SK-N-SH treated with all-trans-retinoic acid at 6 μM for 48 hours (cell line): ENCODE results near the gene TGFBR2.

Experiments used
- ARNTL ChIP-seq: fragments of 450-650 bp; formaldehyde crosslinking; IDR thresholded peaks from 2 replicates; pipeline ENCODE4 v1.5.0; 2020; ENCODE audit warnings: low read depth, mild to moderate bottlenecking, moderate library complexity, borderline replicate concordance
- BACH2 ChIP-seq: fragments of 250-450 bp; sonication (Bioruptor Pico); IDR thresholded peaks from 2 replicates; pipeline ENCODE4 v1.9.0; 2021; ENCODE audit warnings: mild to moderate bottlenecking, borderline replicate concordance
- CREB5 ChIP-seq: fragments of 250-450 bp; sonication (Bioruptor Pico); IDR thresholded peaks from 2 replicates; pipeline ENCODE4 v1.5.1; 2020; ENCODE audit warnings: low read depth, mild to moderate bottlenecking, moderate library complexity
- PATZ1 ChIP-seq: fragments of 250-450 bp; sonication (Bioruptor Pico); IDR thresholded peaks from 2 replicates; pipeline ENCODE4 v1.8.0; 2020; ENCODE audit warnings: mild to moderate bottlenecking, moderate library complexity, borderline replicate concordance
- PPARA ChIP-seq: fragments of 250-450 bp; sonication (Bioruptor Pico); IDR thresholded peaks from 2 replicates; pipeline ENCODE4 v1.5.0; 2020; ENCODE audit warnings: mild to moderate bottlenecking, borderline replicate concordance
- RARB ChIP-seq: fragments of 250-450 bp; sonication (Bioruptor Pico); IDR thresholded peaks from 2 replicates; pipeline ENCODE4 v1.8.0; 2021; ENCODE audit warnings: mild to moderate bottlenecking, moderate library complexity
- TSHZ2 ChIP-seq: fragments of 250-450 bp; sonication (Bioruptor Pico); IDR thresholded peaks from 2 replicates; pipeline ENCODE4 v1.5.0; 2020; ENCODE audit warnings: mild to moderate bottlenecking, moderate library complexity
- ZC3H10 ChIP-seq: fragments of 250-450 bp; sonication (Bioruptor Pico); IDR thresholded peaks from 2 replicates; pipeline ENCODE4 v1.5.1; 2021; ENCODE audit warnings: mild to moderate bottlenecking, moderate library complexity
- ZFP3 ChIP-seq: fragments of 250-450 bp; sonication (Bioruptor Pico); IDR thresholded peaks from 2 replicates; pipeline ENCODE4 v1.5.0; 2020; ENCODE audit warnings: mild to moderate bottlenecking, moderate library complexity
- ZFP30 ChIP-seq: fragments of 450-650 bp; formaldehyde crosslinking; IDR thresholded peaks from 2 replicates; pipeline ENCODE4 v1.5.0; 2022; ENCODE audit warnings: mild to moderate bottlenecking, moderate library complexity
- ZNF70 ChIP-seq: fragments of 450-650 bp; formaldehyde crosslinking; IDR thresholded peaks from 2 replicates; pipeline ENCODE4 v1.5.0; 2020; ENCODE audit warnings: mild to moderate bottlenecking, moderate library complexity

- TF ChIP-seq PATZ1 (CRISPR knock-in tag), result no peak
- TF ChIP-seq PPARA, result no peak
- no peak for TF ChIP-seq ZFP3
- no peak for TF ChIP-seq ARNTL (CRISPR knock-in tag)
- no peak for TF ChIP-seq ZFP30
- TF ChIP-seq ZC3H10 (CRISPR knock-in tag), result no peak
- TF ChIP-seq ZNF70 (CRISPR knock-in tag), result no peak
- TF ChIP-seq BACH2, result no peak
- no peak for TF ChIP-seq TSHZ2 (CRISPR knock-in tag)
- no peak for TF ChIP-seq RARB
- no peak for TF ChIP-seq CREB5 (CRISPR knock-in tag)
Observed at GRCh38 chr3:30642849-30643361, 36.5 kb downstream of the TGFBR2 start.
